ENCODE results near the gene PAXX.
A peak's percentile ranks its signal among the peaks of the same experiment; 100 is the strongest.

PAXX gene

GRCh38 chr9:136968333-136969127 lies 23.7 kb upstream of the PAXX start:
- no peak for DNase-seq

GRCh38 chr9:136969150-136969549 lies 23.1 kb upstream of the PAXX start:
- no peak for DNase-seq

- no peak for DNase-seq
Measured at GRCh38 chr9:136969774-136970173, 22.4 kb upstream of the PAXX start.

GRCh38 chr9:136970361-136970760 lies 21.9 kb upstream of the PAXX start:
- no peak for DNase-seq

- DNase-seq = no peak
Measured at GRCh38 chr9:136971746-136972145, 20.5 kb upstream of the PAXX start.

- no peak for DNase-seq
Measured at GRCh38 chr9:136972335-136972734, 19.9 kb upstream of the PAXX start.

GRCh38 chr9:136972743-136973142 lies 19.5 kb upstream of the PAXX start:
- no peak for DNase-seq

GRCh38 chr9:136973618-136974617 lies 18.3 kb upstream of the PAXX start:
- no peak for DNase-seq

GRCh38 chr9:136974817-136975535 lies 17.2 kb upstream of the PAXX start:
- DNase-seq = no peak

- peak; percentile 55 to 66 for DNase-seq
Measured at GRCh38 chr9:136975644-136976043, 16.6 kb upstream of the PAXX start.

GRCh38 chr9:136977223-136977622 lies 15.0 kb upstream of the PAXX start, which contains the start of gene PTGDS:
TSS of gene PTGDS (plus strand) at chr9:136977504. CDS start at chr9:136977579, 75 bp downstream.
- DNase-seq = no peak

GRCh38 chr9:136977649-136978072 lies 14.6 kb upstream of the PAXX start:
- DNase-seq = no peak

- peak; percentile 66 to 70 for DNase-seq
Measured at GRCh38 chr9:136978073-136978864, 14.0 kb upstream of the PAXX start.

- no peak for DNase-seq
Measured at GRCh38 chr9:136978865-136979544, 13.2 kb upstream of the PAXX start.

- DNase-seq = no peak
Measured at GRCh38 chr9:136979769-136980587, 12.2 kb upstream of the PAXX start.

GRCh38 chr9:136980669-136981478 lies 11.3 kb upstream of the PAXX start:
- no peak for DNase-seq

GRCh38 chr9:136981588-136982231 lies 10.5 kb upstream of the PAXX start:
- no peak for DNase-seq

- DNase-seq = no peak
Measured at GRCh38 chr9:136982232-136983051, 9.8 kb upstream of the PAXX start, which contains the start of gene LCNL1. TSS of gene LCNL1 (plus strand) at chr9:136982993. CDS start at chr9:136983587, 594 bp downstream.
